Stimulated activated CD4-positive, alpha-beta T cell treated with anti-CD3 and anti-CD28 coated beads, Interleukin-15, amount 100 ng/mL, for 48 hours (primary cell): Measurements from ENCODE around the gene NEK8.
A peak's percentile ranks its signal among the peaks of the same experiment; 100 is the strongest.
"Not testable (repeated sequence)": the region's sequence is repeated elsewhere in the genome, so short reads cannot be mapped to it uniquely, and the experiment has no call there.

Source experiments
- DNase-seq, 2 donors: peaks; one replicate each; pipeline ENCODE4 v3.0.0-alpha.2; 2020; ENCODE audit warnings: low read depth in 2 of 2

NEK8 gene

DNA sequence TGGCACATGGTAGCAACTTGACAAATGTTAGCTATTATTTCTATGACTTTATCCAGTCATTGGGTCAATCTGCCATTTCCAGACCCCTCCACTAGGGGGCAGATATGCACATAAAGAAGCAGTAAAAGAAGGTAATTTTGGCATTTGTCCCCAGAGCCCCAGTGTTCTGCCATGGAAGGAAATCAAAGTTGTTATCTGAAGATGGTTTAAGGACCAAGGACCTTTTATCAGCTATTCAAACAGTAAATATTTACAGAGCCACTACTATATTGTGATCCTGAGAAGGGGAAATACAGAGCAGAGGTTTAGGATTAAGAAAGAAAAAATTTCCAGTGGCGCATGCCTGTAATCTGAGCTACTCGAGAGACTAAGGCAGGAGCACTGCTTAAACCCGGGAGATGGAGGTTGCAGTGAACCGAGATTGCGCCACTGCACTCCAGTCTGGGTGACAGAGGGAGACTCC is 35.2 kb downstream of the NEK8 start:
- peak; percentile 55 to 71 for DNase-seq

DNA sequence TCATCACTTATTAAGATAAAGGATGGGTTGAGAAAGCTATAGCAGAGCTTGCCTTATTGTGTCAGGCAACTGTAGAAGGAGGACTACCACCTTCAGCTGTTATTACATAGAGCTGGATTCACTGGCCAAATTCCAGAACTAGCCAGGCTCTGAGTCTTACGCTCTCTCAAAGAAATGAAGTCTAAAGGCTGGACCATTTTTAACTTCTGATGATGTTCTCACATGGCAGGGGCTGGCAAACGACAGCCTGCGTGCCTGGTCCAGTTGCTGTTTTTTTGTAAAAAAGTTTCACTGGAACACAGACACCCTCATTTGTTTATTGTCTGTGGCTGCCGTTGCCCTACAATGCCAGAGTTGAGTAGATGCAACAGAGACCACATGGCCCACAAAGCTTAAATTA is 36.5 kb downstream of the NEK8 start:
- no peak for DNase-seq

DNA sequence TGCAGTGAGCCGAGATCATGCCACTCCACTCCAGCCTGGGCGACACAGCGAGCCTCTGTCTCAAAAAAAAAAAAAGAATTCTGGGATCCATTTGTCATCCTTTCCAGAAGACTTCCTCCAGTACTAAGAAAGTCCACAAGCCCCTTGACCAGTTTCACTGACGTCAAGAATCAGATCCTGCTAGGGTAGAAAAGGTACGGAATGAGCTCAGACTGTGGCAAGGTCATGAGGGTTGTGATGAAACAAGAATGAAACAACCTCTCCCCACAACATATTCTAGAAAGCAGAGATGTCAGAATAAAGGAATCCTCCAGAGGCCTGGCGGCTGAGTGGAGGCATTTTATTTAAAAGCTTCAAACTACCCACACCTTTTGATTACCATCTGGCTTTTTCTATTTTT is 45.1 kb downstream of the NEK8 start:
- no peak for DNase-seq

DNA sequence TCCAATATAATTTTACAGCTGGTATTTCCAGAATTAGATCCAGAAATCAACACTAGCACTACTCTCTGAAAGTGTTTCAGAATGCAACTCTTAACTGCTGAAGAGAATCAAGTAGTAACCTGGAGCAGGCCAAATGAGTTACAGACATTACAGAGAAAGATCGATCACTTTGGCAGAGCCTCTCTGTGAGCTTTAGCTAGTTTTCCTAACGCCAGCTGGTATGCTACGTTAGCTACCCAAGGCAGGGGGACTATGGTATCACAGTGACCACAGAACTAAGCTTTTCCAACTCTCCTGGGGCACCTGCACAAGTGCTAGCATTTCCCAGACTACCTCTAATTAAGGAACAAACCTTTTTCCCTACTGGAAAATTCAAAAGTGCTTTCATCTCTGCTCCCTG is 45.6 kb downstream of the NEK8 start:
- DNase-seq, result no peak

DNA sequence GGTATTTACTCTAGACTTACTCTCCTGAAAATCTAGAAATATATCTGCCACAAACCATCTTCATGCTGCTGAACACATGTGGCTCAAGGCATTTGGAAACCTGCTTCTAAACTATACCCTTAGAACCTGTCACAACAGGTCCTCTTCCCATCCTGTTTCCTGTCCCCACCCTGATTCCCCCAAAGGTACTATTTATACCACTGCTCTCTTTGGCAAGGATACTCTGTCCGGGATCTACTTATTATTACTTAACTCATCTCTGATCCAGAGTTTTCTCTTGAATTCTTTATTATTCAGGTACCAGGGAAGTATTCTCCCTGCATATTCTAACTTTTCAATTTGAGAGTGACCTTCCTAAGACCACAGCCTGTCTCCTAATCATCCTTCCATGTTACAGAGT is 48.6 kb downstream of the NEK8 start:
- no peak for DNase-seq

DNA sequence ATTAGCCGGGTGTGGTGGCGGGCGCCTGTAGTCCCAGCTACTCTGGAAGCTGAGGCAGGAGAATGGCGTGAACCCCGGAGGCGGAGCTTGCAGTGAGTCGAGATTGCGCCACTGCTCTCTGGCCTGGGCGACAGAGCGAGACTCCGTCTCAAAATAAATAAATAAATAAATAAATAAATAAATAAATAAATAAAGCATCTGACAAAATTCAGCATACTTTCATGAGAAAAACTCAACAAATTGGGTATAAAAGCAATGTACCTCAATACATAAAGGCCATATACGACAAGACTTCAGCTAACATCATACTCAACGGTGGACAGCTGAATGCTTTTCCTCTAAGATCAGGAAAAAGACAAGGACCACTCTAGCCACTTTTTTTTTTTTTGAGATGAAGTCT is 51.0 kb downstream of the NEK8 start:
- DNase-seq, result not testable (repeated sequence)

DNA sequence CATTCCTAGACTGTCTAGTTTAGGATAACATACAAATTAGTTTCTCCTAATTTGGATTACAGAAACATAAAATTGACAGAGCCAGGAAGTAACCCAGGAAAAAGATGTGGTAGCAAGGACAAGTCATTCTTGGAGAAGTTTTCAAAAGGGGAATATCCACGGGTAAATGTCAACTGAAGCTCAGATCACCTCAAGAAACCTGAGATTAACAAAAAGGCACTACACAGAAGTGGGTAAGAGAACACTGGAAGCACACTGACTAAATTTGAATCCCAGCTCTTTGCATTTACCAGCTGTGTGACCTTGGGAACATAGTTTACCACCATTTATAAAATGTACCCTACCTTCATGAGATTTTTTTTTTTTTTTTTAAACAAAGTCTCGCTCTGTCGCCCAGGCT is 54.6 kb downstream of the NEK8 start:
- DNase-seq, result no peak

DNA sequence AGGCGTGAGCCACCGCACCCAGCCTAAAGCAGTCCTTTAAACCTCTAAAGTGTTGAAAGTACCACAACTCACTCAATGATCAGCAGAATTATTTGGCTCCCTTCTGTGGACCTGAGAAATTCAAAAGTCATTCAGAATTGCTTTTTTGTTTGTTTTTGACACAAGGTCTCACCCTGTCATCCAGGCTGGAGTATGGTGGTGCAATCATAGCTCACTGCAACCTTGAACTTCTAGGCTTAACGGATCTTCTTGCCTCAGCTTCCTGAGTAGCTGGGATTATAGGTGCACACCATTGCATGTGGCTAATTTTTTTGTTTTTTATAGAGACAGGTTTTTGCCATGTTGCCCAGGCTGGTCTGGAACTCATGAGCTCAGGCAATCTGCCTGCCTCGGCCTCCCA is 59.5 kb downstream of the NEK8 start:
- no peak for DNase-seq
